Glomerular visceral epithelial cell (primary cell): ENCODE results near the gene RPL23.

Source experiments
- DNase-seq: peaks from one replicate; pipeline ENCODE4 v3.0.0-alpha.2; 2016; ENCODE audit errors: extremely low spot score

The RPL23 gene

DNA sequence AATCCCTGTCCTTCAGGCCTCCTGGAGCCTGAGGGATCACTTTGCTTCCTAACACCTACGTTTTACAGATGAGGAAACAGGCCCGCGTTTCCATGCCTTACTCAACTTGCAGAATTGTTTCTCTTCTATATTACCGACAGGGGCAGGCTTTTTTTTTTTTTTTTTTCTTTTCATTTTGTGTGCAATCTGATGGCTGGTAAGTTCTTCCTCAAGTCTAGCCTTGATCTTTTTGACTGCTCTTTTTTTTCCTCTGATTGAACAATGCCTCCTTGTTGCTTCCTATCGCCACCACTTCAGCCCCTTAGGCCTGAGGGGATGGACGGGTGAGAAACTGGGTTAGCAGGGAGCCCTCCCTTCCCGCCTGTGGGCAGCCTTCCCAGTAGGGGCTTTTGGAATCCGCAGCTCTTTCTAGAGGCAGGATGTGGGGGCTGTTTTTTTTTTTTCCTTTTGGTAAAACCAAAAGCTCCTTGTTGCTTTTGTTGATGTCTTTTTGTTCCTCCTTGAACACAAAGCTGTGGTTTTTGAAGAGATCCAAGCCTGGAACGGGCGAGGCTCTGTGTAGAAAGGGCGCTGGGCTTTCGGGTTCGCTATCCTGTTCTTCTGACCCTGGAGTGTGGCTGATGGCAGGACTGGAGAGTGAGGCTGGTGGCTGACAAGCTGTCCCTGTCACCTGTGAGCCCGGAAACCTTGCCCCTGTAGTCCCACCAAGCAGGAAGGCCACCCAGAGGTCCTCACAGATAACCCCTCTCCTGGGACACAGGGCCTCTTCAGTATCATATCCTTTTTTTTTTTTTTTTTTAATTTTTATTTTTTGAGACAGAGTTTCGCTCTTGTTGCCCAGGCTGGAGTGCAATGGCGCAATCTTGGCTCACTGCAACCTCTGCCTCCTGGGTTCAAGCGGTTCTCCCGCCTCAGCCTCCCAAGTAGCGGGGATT, 30.3 kb upstream of the RPL23 start:
- DNase-seq: no peak

DNA sequence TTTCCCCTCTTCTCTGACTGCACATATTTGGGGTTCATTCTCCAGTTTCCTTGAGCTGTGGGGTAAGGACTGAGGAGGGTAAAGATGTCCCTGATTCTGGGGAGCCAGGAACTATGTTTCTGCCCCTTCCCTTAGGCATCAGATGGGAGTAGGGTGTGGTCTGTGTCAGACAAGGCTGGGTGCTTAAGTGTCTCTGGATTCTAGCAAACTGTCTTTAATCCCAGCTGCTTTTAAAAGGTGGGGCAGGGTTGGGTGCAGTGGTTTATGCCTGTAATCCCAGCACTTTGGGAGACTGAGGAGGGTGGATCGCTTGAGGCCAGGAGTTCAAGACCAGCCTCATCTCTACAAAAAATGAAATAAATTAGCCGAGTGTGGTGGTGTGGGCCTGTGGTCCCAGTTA, 29.3 kb upstream of the RPL23 start:
- no peak for DNase-seq

DNA sequence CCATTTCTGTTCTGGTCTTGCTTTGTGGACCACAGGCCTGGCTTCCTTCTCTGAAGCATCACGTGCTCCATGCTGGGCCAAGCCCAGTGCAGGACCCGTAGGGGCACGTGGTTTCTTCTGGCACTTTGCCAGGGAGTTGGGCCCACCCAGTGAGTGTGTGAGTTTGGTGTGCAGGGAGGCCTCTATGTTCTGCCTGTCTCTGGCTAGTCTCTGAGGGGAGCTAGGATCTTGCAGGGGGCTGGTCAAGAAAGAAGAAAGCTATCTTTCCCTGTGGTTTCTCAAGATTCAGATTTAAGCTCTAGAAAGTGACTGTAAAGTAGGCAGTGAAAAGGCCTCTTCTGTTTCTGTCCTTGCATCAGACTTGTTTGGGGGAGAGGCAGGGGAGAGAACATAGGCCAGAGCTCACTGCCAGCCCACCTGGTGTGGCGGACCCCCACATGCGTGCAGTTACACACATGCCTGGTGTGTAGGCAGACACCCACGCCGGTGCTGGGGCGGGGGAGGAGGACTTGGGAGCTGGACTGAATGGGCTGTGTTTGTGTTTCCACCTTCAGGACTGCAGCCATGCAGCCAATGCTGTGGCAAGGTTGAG, 28.2 kb upstream of the RPL23 start:
- DNase-seq: peak; percentile 73

DNA sequence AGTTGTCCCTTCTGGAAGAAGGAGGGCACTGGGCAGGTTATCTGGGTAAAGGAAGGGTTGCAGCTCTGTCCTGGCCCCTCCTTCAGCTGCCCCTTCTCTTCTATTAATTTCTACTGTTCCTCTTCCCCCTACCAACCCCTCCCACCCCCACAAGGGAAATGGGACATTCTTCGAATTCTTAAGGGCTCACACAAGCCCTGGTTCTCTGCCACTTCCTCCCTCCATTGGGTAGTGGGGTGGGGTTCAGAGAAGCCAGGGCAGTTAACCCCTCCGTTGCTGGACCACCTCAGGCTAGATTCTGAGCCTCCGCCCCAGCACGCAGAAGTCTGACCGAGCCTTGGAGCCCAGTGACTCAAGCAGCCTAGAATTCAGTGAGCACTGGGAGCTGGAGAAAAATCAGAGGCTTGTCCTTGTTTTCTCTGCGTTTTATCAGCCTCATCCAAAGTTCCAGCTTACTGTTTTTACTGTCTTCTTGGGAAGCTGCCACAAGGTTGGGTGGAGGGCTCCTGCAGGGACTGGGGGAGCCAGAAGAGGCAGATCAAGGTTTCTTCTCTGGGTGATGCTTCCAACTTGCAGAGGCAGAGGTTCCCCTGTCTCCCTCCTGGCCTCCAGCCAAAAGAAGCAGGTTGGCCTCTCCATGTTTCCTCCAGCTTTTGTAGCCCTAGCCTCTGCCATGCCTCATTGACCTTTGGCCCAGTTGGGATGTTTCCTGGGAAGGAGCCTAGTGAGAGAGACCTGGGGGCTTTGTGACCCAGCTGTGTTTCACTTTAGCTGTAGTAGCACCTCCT, 26.6 kb upstream of the RPL23 start:
- DNase-seq: peak; percentile 95

DNA sequence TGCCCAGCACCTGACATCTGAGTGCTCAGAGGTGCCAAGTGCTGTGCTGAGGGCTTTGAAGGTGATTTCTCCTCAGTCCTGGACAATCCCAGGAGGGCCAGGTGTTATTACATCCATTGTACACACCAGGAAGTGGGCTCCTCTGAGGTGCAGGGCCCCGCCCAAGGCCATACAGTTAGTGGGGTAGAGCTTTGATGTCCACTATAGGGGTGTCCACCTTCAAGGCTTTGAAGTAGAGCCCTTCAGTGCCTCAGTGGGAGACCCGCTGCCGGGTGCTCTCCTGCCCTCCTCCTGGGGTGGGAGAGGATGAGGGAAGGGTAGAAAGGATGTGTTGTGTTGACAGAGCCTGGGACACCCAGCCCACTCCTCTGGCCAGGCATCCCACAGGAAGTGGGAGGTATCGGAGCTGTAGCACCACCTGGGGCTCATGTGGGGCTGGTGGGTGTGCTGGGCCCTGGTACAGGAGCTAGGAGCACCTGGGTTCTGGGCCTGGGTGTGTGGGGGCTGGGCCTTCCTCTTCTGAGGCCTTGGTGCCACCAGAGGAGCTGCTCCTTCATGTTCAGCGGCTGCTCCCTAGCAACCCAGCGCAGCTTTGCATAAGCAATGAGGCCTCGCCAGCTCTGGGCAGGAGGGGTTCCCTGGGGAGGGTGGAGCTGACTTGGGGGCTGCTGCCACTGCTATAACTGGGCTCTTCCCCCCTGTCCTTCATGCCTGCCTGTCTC, 23.8 kb upstream of the RPL23 start:
- no peak for DNase-seq

DNA sequence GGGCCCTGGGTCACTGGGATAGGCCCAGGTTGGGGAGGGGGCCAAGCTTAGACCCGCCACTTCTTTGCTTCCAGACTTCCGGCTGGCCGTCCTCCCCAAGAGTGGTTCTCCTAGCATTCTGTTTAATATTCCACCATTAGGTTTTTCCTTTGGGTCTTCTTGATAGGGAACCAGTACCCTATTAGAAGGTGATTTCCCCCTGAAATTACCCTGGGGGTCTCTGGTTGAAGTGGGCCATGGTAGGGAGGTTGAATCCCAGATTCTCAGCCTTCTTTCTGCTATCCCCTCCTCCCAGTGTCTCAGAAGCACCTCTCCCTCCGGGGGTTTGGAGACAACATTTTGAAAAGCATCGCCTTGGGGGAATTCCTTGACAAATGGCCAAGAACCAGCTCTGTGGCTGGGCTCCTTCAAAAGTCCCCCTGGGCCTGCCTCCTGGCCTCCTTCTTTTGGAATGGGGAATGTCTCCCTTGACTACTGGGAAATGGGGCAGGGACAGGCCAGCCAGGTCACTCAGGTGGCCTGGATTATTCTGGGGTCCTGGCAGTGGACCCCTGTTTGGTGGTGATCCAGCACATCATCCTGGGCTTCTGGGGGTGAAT, 22.1 kb upstream of the RPL23 start:
- peak; percentile 36 for DNase-seq

DNA sequence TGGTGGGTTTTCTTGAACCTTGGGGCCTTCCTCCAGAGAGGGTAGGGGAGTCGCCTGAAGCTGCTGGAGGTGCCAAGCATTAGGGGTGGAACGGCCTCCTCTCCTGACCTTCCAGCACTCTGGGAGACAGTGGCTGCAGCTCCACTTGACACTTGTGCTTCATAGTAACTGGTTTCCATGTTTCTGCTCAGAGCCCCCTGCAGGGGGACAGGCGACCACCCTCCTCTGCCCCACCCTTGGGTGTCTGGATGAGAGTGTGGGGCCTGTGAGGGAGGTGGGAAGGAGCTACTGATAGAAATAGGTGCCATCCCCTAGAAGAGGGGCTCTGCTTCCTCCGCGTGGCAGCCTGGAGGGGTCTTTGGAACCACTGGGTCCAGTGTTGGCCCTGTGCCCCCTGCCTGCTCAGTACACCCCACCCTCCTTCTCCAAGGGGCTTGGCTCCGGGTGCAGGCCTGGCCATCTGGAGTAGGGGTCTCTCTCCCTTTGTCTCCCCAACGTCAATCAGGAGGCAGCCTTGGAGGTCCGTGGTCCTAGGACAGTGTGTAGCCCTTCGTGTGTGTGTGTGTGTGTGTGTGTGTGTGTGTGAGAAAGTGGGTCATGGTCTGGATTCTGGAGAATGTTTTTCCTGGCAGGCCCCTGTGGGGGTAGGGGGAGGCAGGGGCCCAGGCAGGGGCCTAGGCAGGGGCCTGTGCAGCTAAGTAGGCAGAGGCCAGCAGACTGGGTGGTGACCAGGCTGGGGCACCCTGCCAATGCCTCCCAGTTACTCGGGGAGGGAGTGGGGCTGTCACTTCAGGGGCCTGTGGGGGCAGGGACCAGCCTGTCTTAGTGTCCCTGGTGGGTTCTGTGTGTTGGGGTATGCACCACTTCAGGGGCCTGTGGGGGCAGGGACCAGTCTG, 21.2 kb upstream of the RPL23 start:
- DNase-seq: peak; percentile 44

DNA sequence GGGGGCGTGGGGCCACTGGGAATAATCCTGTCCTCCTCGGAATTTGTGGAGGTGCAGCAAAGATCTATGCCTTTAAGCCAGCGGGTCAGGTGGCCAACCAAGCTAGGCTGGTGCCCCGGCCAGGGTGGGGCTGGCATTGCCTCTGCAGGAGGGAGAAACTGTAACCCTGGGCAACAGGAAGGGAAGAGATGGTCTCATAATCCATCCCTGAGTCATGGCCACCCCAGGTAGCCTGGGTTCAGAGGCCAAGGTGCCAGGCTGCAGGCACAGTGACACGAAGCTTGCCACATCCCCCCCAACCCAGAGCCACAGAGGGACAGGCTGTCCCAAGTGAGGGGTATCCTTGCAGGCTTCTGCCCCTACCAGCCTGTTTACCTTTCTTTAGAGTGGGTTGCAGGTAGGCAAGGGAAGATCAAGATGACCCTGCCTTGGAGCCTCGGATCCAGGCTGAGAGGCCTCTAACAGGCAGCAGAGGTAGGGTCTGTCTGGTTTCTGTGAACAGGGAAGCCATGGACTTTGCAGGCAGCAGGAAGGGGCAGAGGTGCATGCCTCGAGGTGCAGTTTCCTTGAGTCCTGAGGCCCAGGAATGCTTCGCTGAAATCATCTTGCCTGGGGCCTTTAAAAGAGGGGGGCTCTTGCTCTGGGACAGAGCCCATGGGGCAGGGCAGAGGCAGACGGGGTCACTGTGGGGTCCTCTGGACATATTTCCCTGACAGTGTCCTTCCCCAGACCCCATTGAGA, 20.3 kb upstream of the RPL23 start:
- DNase-seq: peak; percentile 62

DNA sequence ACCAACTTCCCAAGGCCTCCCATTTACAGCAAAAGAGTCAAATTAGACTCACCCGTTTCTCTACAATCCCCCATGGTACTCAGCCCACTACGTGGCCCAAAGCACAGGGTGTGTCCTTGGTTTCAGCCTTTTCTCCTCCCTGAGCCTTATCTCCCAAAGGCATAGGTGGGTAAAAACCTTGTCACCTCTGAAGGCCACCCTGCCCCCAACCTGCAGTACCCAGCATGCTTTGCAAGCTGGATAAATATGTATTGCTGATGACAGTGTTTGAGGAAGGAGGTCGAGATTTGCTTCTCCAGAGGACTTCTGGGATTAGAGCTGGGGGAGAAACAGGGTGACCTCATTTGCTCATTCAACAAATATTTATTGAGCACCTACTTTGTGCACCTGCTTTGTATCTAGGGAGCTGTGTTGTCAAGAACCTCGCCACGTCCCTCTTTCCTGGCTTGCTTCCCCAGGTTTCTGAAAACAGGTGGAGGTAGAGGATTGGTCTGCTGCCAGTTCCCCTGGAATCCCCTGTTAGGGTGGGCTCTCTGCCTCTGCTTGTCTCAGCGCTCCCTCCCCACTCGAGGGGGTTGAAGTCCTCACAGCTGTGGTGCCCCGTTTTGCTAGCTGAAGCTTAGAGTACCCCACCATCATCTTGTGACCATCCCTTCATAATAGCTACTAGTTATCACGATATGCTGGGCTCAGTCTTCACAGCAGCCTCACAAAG, 19.3 kb upstream of the RPL23 start:
- DNase-seq: no peak

DNA sequence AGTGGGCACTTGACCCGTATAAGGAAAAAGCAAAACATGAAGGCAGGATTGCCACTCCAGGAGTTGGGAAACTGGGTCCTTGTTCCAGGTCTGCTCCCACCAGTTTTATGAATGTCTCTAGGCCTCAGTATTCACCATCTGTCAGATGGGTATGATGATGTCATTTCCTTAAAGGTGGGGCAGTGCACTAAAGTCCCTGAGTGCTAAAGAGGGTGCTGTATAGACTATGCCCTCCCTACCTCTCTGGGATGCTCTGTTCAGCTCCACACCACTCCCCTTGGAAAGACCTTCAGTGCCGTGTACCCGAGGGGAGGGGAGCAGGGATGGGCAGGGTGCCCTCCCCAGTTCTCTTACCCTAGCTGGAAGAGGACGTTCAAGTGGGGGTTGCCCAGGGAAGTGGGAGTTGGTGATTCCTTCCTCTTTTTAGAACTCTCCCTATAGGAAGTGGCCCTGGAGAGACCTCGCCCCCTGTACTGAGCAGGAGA, 18.5 kb upstream of the RPL23 start:
- DNase-seq: no peak

DNA sequence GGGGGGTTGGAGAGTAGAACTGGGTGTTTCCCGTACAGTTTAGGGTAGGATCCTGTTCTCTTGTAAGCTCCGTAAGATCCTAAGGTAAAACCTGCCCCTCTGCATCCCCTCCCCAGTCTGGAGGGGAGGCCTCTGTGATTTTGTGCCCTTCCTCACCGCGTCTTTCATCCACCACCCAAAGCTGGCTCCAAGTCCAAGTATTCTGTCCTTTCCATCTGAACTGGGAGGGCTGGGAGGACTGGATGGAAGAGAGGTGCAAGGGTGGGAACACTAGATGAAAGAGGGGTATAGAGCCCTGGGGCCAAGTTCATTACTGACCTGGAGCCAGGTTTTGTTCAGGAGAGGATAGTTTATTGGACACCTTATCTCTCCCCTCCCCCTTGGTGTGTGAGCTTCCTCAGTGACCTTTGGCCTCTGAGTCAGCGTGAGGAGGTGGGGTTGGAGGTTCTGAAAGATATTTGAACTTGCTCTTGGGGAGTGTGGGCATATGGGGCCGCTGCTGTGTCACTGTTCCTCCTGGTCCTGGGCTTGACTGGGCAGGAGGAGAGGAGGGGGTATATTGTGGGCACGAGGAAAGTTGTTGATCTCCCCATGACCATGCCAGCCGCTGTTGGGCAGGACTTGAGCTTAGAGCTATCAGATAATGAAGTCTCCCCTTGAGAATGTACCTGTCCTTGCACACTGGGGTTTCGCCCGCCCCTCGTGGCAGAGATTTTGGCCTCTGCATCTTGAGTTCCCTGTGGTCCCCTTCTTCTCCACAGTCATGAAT, 17.9 kb upstream of the RPL23 start:
- DNase-seq: peak; percentile 78

DNA sequence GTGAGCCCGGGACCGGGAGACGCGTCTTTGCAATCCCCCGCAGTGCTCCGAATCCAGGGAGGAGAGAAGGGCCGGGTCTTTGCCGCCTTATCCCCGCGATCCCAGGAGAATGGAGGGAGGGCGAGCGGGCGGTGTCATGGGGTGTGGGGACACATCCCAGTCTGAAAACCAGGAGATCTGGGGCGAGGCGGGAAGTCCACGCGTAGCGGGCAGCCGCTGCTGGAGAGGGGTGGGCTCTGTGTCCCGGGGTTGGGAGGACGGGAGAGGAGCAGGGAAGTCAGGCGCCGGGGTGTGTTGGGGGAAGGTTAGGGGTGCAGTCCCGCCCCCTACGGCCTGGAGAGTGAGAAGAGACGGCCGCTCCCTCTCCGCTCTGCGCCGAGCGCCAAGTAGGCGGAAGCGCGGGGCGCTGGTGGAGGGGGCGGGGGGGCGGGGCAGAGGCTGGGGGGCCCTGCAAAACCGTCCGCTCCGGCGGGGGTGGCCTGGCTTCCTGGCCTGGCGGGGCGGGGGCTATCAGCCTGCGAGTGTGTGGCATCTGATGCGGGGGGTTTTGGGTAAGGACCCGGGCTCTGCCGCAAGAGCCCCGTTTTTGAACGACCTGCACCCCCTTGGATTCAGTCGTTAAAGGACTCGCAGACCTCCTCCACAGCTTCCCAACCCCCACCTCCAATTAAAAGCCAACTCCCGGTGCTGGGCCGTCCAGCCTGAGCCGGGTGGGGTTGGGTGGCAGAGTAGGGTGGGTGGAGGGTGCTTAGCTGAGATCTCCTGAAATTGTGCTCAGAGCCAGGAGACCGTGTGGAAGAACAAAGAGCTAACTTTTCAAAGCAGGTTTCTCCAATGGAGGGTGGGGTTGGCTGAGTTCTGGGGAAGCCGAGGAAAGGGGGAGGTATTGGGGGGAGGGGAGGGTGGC, 17.0 kb upstream of the RPL23 start:
- peak; percentile 71 for DNase-seq

DNA sequence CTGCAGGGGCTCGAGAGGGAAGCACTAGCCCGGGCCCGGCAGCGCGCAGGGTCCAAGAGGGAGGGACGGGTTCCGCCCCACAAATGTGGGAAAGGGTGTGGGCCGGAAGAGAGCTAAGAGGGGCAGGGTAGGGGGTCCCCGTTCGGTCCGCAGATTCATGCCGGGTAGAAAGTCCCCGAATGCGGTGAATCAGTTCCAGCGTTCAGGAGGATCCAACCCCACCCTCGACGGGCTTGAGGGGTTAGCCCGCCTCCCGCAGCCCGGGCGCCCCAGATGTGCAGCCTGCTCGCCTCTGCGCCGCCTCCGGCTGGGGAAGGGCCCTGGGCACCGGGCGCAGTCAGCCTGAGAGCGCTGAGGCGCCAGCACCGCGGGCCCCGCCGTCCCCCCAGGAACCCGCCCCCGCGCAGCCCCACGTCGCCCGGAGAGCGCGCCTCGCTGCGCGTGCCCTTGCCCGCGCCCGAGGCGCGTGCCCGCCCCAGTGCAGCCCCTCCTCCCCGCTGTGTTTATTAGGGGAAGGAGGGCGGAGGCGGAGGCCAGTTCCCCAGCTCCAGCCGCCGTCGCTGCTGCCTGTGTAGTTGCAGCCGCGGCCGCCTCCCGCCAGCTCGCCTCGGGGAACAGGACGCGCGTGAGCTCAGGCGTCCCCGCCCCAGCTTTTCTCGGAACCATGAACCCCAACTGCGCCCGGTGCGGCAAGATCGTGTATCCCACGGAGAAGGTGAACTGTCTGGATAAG, 16.2 kb upstream of the RPL23 start, which contains the start of gene LASP1:
Gene LASP1 (plus strand): TSS at position 533 of the 733 bp plus-strand sequence. CDS start 132 bp downstream, at position 665.
- peak; percentile 93 for DNase-seq

DNA sequence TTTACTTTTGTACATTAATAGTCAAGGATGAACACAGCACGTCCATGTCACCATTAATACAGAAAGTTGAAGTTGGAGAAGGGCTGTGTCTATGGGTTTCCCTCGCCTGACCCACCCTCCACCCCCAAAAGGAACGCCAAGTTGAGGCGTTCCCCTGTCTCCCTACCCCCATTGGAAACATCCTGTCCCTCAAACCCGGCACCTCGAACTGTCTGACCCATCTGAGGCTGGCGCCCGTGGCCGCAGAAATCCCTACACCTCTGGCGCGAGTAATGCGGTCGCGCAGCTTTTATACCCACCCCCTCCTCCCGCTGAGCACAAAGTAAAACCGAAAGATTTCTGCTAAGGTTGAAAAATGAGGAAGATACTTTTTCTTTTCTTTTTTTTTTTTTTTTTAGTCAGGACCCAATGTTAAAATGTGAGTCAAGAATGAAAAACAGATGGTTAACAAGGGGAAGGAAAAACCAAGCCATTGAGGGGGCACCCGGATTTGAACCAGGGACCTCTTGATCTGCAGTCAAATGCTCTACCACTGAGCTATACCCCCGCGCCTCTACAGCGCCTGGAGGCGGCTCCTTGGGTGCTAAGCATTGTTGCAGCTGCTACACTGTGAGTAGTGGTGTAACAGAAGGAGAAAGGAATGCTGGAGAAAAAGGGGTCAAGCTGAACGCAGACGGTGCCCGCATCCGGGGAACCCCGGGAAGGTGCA, 15.4 kb upstream of the RPL23 start:
- peak; percentile 92 for DNase-seq
